Globus pallidus (tissue), 1 donor: Measurements from ENCODE around the gene RABGAP1L.
"Not testable (repeated sequence)": the region's sequence is repeated elsewhere in the genome, so short reads cannot be mapped to it uniquely, and the experiment has no call there.

ENCODE experiments used
- DNase-seq: peaks from one replicate; pipeline ENCODE4 v3.0.0-alpha.2; 2015; ENCODE audit warnings: low spot score

Gene RABGAP1L

DNA sequence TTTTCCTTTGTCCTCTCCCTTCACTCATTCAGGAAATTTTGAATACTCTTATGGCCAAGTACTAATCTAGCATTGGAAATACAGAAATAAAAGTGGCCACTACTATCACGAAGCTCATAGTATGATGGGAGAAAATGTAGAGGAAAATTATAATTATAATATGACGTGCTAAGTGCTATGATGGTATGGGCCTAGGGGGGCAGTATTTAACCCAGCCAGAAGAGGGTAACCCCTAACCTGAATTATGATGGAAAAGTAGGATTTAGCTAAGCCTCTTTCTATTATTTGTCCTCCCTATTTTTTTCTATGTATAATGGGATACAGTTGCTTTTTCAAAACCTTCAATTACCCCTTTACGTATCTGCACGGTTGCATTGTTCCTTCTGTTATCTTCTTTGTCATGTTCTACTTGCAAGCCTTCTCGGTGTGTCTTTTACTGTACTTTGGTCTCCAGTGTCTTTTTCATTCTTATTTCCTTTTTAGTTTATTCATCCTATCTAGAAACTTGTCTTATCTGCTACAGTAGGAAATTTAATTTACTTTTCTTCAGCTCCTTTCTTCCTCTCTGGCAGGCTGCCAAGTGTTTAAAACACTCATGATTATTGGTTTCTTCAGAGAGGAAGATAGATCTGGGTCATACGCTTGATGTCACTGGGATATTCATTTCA, 199.6 kb downstream of the RABGAP1L start:
- no peak for DNase-seq

DNA sequence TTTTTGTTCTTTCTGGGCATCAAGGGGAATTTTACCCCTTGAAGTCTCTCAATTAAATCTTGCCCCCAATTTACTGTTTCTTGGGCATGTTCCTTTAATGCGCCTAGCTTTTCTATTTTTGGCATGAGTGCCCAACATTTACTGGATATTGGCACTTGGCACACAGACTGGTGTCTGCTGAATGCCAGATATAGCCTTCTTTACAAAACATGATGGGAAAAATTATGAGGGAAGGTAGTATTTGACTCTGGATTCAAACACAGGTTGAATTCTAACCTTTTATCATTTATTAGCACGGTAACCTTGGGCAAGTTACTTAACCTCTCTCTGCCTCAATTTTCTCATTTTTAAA, 200.1 kb downstream of the RABGAP1L start:
- DNase-seq: no peak

DNA sequence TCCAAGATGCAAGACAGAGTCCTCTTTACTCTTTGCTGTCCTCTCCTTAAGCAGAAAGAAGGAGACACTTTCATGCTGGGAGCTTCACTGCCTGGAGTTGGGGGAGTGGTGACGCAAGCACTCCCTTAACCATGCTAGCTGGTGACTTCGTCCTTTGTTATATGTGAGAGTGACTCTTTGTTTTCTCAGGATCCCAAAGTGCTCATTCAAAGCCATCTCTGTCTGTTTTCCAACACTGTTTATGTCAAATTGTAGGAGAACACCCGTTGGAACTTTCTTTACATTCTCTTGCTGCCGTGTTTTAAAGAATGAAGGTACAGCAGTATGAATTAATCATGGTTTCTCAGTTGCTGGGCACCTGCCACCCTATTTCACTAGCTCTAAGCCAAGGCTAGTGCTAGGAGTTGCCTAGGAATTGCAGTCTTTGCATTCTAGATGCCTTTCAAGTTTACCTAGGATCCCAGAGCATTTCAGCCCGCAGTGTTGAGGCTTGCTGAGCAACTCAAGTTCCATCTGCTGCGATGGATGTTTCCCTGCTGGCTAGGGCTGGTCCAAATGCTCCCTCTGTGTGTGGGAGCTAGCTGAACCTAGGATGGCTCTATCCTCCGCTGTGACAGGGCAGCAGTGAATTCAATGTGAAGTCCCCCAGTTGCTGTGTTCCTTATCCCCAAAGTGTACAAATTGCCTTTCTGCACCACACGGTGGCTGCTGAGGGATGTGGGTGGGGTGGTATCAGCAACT, 205.8 kb downstream of the RABGAP1L start:
- DNase-seq: peak; percentile 89

DNA sequence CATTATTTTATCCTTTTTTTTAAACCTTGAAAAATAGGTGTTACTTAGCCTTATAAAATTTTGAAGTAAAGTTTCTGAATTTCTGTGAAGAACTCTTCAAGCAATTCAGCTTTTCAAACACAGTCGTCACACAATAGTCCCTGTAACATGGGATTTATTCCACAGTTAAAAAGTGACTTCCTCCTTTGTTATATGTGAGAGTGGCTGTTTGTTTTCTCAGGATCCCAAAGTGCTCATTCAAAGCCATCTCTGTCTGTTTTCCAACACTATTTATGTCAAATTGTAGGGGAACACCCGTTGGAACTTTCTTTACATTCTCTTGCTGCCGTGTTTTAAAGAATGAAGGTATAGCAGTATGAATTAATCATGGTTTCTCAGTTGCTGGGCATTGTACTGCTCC, 207.6 kb downstream of the RABGAP1L start:
- DNase-seq: peak; percentile 33

DNA sequence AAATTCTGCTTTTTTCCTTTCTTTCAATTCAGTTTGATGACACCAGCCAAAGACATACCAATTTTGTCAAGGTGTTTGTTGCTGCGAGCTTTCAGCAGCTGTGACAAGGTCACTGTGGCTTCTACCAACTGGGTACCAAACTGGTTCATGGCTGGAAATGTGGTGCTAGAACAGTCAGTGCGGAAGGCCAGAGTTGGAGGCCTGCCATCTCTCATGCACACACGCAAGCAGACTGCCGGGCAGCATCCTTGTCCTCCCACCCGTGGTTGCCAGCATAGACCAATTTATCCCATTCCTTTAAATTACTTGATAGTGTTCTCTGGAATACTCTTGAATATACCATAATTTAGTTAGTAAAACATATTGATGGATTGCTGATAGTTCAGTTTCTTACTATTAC, 208.6 kb downstream of the RABGAP1L start:
- peak; percentile 49 for DNase-seq

DNA sequence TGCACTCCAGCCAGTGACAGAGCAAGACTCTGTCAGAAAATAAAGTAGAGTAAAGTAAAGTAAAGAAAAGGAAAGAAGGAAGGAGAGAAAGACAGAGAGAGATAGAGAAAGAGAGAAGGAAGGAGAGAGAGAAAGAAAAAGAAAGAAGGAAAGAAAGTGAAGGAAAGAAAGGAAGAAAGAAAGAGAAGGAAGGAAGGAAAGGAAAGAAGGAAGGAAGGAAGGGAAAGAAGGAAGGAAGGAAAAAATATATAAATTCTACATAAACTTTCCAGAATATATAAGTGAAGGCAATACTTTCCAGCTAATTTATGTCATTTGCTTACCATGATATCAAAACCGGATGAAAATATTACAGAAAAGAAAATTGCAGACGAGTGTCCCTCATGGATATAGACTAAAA, 216.7 kb downstream of the RABGAP1L start:
- no peak for DNase-seq

- no peak for DNase-seq
Measured at GRCh38 chr1:174391716-174392115, 232.4 kb downstream of the RABGAP1L start.

GRCh38 chr1:174393885-174394284, 234.6 kb downstream of the RABGAP1L start:
- no peak for DNase-seq

DNA sequence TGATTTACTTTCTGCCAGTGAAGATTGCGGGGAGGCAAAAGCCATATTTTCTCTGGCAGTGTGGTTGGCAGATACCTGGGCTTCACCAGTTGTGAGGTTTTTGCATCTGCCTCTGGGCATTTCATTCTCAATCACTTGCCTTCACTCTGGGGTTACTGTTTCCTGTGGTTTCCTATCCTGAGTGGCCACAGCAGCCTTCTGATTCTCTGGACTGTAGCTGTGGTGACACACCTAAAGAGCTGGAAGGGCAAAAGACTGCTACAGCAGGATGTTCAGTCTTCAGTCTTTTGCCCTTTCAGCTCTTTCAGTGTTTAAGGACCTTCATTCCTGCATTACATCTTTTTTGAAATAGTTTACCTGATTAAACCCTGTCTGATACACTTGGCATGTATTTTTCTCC, 237.9 kb downstream of the RABGAP1L start:
- no peak for DNase-seq

DNA sequence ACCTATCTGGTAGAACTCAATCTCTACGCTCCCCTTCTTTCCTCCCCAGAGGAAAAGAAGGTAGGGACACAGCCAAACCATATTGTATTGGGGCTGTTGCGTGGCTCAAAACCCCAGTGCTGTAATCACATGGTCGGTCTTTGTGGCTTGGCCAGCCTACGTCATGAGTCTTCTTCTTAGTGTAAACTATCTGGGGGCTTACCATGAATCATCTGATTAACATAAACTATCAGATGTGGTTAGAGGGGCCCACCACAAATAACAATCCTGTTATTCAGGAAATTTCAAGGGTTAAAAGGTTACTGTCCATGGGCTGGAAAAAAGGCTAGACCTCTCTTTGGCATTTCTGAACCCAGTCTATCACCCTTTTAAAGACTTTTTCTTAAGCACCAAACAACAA, 238.9 kb downstream of the RABGAP1L start:
- no peak for DNase-seq

DNA sequence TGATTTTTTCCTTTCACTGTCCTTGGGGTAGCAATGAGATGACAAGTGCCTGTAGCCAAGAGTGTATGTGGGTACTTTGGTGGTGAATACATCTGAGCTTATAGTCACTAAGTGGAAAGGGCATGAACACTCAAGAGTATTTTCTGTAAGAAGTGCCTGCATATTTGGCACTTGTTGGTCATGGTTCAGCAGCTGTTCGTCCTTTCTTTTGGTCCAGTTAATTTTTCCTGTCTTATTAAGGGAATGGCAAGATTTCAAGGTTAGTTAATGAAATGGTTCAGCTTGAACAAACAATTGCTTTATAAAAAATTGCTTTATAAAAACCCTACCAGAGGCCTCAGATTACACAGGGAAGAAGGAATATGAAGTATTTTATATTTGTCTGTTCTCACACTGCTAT, 239.9 kb downstream of the RABGAP1L start:
- no peak for DNase-seq

- DNase-seq: no peak
Measured at GRCh38 chr1:174401075-174401474, 241.8 kb downstream of the RABGAP1L start.

DNA sequence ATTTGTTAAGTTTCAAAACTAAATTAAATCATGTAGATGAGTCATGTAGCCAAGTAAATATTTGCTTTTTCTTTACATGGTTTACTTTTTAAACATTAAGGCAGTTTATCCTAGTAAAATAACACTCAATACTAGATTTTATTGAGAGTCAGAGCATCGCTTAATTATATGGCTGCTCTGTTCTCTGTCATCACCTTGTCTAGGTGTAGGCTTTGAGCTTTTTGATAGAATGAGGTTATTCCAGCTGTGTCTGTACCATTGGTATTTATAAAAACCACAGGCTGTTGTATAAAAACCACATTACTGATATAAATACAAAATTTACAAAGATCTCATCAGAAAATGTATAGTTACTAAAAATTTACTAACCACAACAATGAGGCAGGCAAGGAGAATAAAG, 245.9 kb downstream of the RABGAP1L start:
- DNase-seq: no peak

GRCh38 chr1:174406421-174406820, 247.1 kb downstream of the RABGAP1L start:
- no peak for DNase-seq

GRCh38 chr1:174407665-174408064, 248.3 kb downstream of the RABGAP1L start:
- no peak for DNase-seq

GRCh38 chr1:174408146-174408545, 248.8 kb downstream of the RABGAP1L start:
- DNase-seq: no peak

- not testable (repeated sequence) for DNase-seq
Measured at GRCh38 chr1:174409801-174410200, 250.5 kb downstream of the RABGAP1L start.

- peak; percentile 21 for DNase-seq
Measured at GRCh38 chr1:174413632-174414031, 254.3 kb downstream of the RABGAP1L start.

- no peak for DNase-seq
Measured at GRCh38 chr1:174414203-174414602, 254.9 kb downstream of the RABGAP1L start.

GRCh38 chr1:174415506-174415905, 256.2 kb downstream of the RABGAP1L start:
- DNase-seq: no peak

- DNase-seq: no peak
Measured at GRCh38 chr1:174417921-174418320, 258.6 kb downstream of the RABGAP1L start.

- DNase-seq: no peak
Measured at GRCh38 chr1:174425121-174425520, 265.8 kb downstream of the RABGAP1L start.

GRCh38 chr1:174426153-174426552, 266.8 kb downstream of the RABGAP1L start:
- no peak for DNase-seq

DNA sequence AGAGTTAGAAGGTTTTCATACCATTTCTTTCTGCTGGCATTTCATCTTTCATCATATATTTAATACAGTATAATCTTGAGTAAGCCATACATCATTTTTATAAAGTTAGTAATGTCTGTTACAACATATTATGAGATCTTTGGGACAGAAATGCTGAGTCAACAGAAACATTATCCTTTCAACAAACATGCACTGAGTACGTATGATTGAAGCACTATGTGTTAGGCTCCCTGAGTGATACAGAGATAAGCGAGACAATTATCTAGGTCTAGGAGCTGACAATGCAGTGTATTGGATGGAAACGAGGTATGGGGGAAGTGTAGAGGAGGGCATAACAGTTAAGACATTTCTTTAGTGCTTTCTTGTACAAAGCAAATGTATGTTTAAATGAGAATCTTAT, 268.7 kb downstream of the RABGAP1L start:
- no peak for DNase-seq
